OCI-LY7 (cell line): ENCODE results near the gene GPS2.

ENCODE experiments used
- EZH2phosphoT487 ChIP-seq: fragments of 200-600 bp; sonication (generic); IDR thresholded peaks from 2 replicates; pipeline ENCODE4 v1.6.1; 2018; ENCODE audit warnings: low read depth, borderline replicate concordance, mild to moderate bottlenecking, mixed run types, antibody characterized with exemption, low read length, moderate library complexity, mixed read lengths
- TF ChIP-seq, protein P1 (sequence below): fragments of 200-600 bp; sonication (generic); conservative IDR thresholded peaks from 2 replicates; pipeline ENCODE4 v1.5.1; 2014; ENCODE audit warnings: mild to moderate bottlenecking, antibody characterized with exemption, low read length, moderate library complexity, mixed read lengths

DNA sequence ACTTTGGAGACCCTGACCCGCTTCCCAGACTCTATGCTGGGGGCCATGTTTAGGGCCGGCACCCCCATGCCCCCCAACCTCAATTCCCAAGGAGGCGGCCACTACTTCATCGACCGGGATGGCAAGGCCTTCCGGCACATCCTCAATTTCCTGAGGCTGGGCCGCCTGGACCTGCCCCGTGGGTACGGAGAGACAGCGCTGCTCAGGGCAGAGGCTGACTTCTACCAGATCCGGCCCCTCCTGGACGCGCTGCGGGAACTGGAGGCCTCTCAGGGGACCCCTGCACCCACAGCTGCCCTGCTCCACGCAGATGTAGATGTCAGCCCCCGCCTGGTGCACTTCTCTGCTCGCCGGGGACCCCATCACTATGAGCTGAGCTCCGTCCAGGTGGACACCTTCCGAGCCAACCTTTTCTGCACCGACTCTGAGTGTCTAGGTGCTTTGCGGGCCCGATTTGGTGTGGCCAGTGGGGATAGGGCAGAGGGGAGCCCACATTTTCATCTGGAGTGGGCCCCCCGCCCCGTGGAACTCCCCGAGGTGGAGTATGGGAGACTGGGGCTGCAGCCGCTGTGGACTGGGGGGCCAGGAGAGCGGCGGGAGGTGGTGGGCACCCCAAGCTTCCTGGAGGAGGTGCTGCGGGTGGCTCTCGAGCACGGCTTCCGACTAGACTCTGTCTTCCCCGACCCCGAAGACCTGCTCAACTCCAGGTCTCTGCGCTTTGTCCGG lies 37.9 kb upstream of the GPS2 start:
- TF ChIP-seq, protein P1, sequence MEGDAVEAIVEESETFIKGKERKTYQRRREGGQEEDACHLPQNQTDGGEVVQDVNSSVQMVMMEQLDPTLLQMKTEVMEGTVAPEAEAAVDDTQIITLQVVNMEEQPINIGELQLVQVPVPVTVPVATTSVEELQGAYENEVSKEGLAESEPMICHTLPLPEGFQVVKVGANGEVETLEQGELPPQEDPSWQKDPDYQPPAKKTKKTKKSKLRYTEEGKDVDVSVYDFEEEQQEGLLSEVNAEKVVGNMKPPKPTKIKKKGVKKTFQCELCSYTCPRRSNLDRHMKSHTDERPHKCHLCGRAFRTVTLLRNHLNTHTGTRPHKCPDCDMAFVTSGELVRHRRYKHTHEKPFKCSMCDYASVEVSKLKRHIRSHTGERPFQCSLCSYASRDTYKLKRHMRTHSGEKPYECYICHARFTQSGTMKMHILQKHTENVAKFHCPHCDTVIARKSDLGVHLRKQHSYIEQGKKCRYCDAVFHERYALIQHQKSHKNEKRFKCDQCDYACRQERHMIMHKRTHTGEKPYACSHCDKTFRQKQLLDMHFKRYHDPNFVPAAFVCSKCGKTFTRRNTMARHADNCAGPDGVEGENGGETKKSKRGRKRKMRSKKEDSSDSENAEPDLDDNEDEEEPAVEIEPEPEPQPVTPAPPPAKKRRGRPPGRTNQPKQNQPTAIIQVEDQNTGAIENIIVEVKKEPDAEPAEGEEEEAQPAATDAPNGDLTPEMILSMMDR = no peak
- no peak for TF ChIP-seq EZH2phosphoT487
